ENCODE measurements around the gene ADARB1. TPM values are rescaled to one million over a fixed set of nuclear protein-coding genes. Genes with fewer than 3 reads are reported as not detected.

ADARB1 gene
- polyA plus RNA-seq, 1 of the 3 experiments (the other 2 are of a cell fraction): 7.8 TPM

DNA sequence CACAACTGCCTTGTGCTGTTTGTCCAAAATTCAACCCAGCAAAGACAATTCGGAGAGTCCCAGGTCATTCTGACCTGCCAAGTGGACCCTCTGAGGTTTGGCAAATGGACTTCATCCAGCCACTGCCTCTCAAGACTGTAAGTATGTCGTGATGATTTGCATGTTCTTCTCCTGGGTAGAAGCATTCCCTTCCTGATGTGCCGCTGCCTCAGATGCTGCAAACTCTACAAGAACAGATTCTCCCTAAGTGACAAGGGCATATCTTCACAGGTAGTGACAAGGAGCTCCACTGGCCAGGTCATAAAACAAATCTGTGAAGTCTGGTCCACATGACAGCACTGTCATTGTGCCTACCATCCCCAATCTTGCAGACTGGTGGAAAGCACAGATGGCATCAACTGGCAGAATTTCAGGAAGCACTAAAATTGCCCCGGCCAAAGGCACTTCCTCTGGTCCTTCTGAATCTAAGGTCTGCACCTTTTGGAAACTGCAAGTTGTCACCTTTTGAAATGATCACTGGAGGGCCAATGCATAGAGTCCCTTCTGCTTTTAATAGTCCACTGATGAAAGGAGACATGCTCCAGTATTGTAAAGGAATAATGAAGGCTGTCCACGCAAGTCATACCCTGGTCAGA lies 185.9 kb downstream of the ADARB1 start:
- Histone ChIP-seq H3K4me2 (no peak overlapping the region), H3K4me1 (ENCODE audit: control insufficient read depth in 1 of 2, insufficient read depth in 2 of 2, low read depth in 1 of 2, low read length in 1 of 2) (peaks cover 0 to 34% of the 10 kb centered on the region in 2 experiments; a peak in 1 of 4 replicates), H3K79me2 (ENCODE audit: insufficient read depth) (no peaks in the 10 kb centered on the region), H3K4me3 (ENCODE audit: low read depth in 2 of 2, low read length in 1 of 2) (no peak overlapping the region), H3K27ac (ENCODE audit: low read depth in 2 of 2, low read length in 1 of 2) (no peak overlapping the region), H3F3A (replicated peaks; ENCODE audit: insufficient read depth) (peaks cover 3% of the 10 kb centered on the region), H2AFZ (ENCODE audit: low read depth) (no peak overlapping the region), H3K9ac (no peak overlapping the region), H3K9me2 (no peaks in the 10 kb centered on the region), H3K9me3 (no peaks in the 10 kb centered on the region), H3K27me3 (ENCODE audit: insufficient read depth) (no peaks in the 10 kb centered on the region), H4K20me1 (ENCODE audit: insufficient read depth) (no peaks in the 10 kb centered on the region), H3K36me3 (replicated peaks in 1 of 2; ENCODE audit: control insufficient read depth in 1 of 2, insufficient read depth in 2 of 2, low read length in 1 of 2) (peaks cover 0 to 23% of the 10 kb centered on the region in 2 experiments)
- WGBS (ENCODE audit: low lambda C conversion rate): 84% methylated on average over 4 of the region's 5 CpGs
- TF ChIP-seq POLR2AphosphoS5 (IDR thresholded peaks at IDR 0.05; ENCODE audit: low read depth, low read length) (no peak), MXI1 (IDR thresholded peaks at IDR 0.05; ENCODE audit: low read depth, low read length) (no peak), EP300 (IDR thresholded peaks at IDR 0.05; ENCODE audit: borderline replicate concordance in 1 of 2, low read depth in 1 of 2, low read length in 1 of 2) (no peak), ZBTB33 (IDR thresholded peaks at IDR 0.05; ENCODE audit: borderline replicate concordance, low read depth) (no peak), RAD21 (IDR thresholded peaks at IDR 0.05; ENCODE audit: low read length) (no peak), MAX (IDR thresholded peaks at IDR 0.05; ENCODE audit: low read depth) (no peak), TAF1 (IDR thresholded peaks at IDR 0.05; ENCODE audit: borderline replicate concordance, low read depth, low read length) (no peak), RCOR1 (IDR thresholded peaks at IDR 0.05; ENCODE audit: low read length) (no peak)
- peak; percentile 15 for DNase-seq
- ChIA-PET POLR2A (no interaction called here), CTCF (no interaction called here)

GRCh38 chr21:45261093-45261492 lies 186.7 kb downstream of the ADARB1 start:
- ChIA-PET CTCF (interaction anchor here (2.2 kb wide), 1 partner anchor 121 kb away, joined by 11 read pairs; no protein-coding TSS in a partner anchor), POLR2A (no interaction called here)
- DNase-seq: peak; percentile 9
- H3K9ac ChIP-seq: no peak overlapping the region
- H3K36me3 ChIP-seq (replicated peaks in 1 of 2; ENCODE audit: control insufficient read depth in 1 of 2, insufficient read depth in 2 of 2, low read length in 1 of 2): peaks cover 0 to 31% of the 10 kb centered on the region in 2 experiments
- no peak overlapping the region for H3K27ac ChIP-seq (ENCODE audit: low read depth in 2 of 2, low read length in 1 of 2)
- no peak for TF ChIP-seq IRF3 (IDR thresholded peaks at IDR 0.05; ENCODE audit: low read depth, low read length)
- H3F3A ChIP-seq (replicated peaks; ENCODE audit: insufficient read depth): peaks cover 3% of the 10 kb centered on the region
- H3K79me2 ChIP-seq (ENCODE audit: insufficient read depth): no peaks in the 10 kb centered on the region
- H3K9me2 ChIP-seq: no peaks in the 10 kb centered on the region
- peaks cover 0 to 33% of the 10 kb centered on the region in 2 experiments; a peak in 1 of 4 replicates for H3K4me1 ChIP-seq (ENCODE audit: control insufficient read depth in 1 of 2, insufficient read depth in 2 of 2, low read depth in 1 of 2, low read length in 1 of 2)
- H3K27me3 ChIP-seq (ENCODE audit: insufficient read depth): no peaks in the 10 kb centered on the region
- 0 out of 2 replicates have a peak, but pooled peaks cover 4% of the 10 kb centered on the region for H4K20me1 ChIP-seq (ENCODE audit: insufficient read depth)
- H3K4me2 ChIP-seq: no peak overlapping the region
- no peak overlapping the region for H2AFZ ChIP-seq (ENCODE audit: low read depth)
- no peaks in the 10 kb centered on the region for H3K9me3 ChIP-seq
- H3K4me3 ChIP-seq (ENCODE audit: low read depth in 2 of 2, low read length in 1 of 2): no peak overlapping the region
- WGBS (ENCODE audit: low lambda C conversion rate): 96% methylated on average over 10 of the region's 10 CpGs
